Mammary epithelial cell (primary cell): ENCODE results near the gene RABGAP1L.

ENCODE experiments used
- CTCF ChIP-seq, 2 donors: IDR thresholded peaks in 1 of 2; conservative IDR thresholded peaks in 1 of 2; 2 replicates each; pipeline ENCODE4 v1.5.1; 2011 to 2012; ENCODE audit warnings: inconsistent platforms in 2 of 2, low read length in 2 of 2, mild to moderate bottlenecking in 2 of 2, control low read depth in 1 of 2, low read depth in 1 of 2; ENCODE audit not compliant: insufficient read depth in 1 of 2; ENCODE audit errors: extremely low read depth in 1 of 2
- EZH2 ChIP-seq: IDR thresholded peaks from 2 replicates; pipeline ENCODE4 v1.6.1; 2012; ENCODE audit warnings: low read length, inconsistent platforms, borderline replicate concordance

GRCh38 chr1:174408146-174408545 is 248.8 kb downstream of the RABGAP1L start:
- no peak for TF ChIP-seq EZH2
- no peak for TF ChIP-seq CTCF (conservative IDR thresholded peaks at IDR 0.05 in 1 of 2, IDR thresholded peaks at IDR 0.05 in 1 of 2; ENCODE audit: extremely low read depth in 1 of 2, insufficient read depth in 1 of 2, low read depth in 1 of 2, low read length in 2 of 2)
